Amniotic stem cell (primary cell): Measurements from ENCODE around the gene BRINP3.

Source experiments
- DNase-seq: peaks from one replicate; lab custom pipeline; 2025; lab: John Stamatoyannopoulos, UW

Gene BRINP3

DNA sequence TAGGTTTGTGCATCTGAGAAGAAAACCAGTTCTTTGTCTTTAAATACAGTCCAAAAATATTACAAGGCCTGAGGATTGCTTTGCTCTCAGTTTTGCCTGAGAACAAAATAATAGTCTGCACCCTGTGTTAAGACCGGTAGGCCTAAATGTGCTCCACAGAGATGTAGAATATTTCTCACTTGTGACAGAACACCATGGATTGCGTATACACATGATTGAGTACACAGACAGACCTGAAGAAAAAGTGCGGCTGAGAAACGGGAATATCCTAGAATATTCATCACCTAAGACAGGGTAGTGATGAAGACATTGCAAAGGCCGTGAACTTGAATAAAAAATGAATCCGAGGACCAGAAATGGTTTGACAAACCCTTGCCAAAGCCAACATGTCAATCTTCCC lies 155.4 kb downstream of the BRINP3 start:
- DNase-seq = no peak

DNA sequence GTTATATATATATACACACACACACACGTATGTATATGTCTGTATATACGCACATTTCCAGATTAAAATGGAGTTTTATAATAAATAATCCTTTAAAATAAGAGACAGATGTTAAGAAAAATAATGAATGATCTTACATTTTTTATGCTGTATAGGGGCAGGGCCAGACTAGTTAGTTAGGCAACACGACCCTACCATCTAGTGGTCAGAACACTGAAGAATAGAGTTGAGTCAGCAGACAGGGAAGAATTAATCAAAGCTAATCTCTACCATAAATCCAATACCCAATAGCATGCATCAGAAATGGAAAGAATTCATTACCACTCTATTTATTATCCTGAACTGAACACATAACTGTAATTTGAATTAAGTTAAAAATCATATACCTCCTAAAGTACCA lies 156.7 kb downstream of the BRINP3 start:
- peak; percentile 43 for DNase-seq

DNA sequence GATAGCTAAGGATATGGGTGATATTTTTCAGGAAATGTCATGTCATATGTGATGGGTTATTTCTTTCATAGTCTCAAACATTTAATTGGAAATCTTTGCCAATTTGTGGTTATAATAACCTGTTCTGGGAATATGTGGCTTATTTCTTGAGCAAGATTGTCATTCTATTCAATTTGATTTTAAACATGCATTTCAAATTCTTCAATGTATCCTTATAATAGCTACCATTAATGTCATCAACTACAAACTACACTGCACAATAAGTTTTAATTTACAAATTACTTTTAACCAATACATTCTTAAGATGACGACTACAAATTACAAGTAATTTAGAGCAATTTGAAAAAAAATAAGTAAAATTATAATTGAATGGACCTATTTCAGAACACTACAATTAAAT lies 164.9 kb downstream of the BRINP3 start:
- no peak for DNase-seq

DNA sequence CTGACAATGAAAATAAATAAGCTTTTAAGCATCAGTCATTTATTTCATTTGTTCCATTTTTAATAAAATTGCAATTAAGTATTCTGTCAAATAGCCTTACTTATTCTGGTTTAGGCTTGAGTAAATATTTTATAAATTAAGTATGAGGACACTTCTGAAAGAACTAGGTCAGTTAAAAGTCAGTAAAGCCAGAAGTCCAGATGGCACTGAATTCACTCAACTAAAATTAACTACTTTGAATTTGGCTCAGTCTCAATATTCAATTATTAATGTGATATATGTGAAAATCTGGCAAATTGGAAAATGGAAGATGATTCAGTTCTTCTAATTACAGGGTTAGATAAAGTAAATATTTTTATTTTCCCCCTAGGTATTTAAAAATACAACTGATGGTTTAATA lies 174.2 kb downstream of the BRINP3 start:
- DNase-seq = no peak

DNA sequence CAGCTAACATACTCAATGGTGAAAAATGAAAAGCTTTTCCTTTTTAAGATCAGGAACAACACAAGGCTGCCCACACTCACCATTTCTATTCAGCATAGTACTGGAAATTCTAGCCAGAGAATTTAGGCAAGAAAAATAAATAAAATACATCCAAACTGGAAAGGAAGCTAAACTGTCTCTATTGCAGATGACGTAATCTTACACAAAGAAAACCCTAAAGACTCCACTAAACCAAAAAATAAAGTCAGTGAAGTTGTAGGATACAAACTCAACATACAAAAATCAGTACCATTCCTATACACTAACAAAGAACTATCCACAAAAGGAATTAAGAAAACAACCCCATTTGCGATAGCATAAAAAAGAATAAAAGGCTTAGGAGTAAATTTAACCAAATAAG lies 181.2 kb downstream of the BRINP3 start:
- no peak for DNase-seq

DNA sequence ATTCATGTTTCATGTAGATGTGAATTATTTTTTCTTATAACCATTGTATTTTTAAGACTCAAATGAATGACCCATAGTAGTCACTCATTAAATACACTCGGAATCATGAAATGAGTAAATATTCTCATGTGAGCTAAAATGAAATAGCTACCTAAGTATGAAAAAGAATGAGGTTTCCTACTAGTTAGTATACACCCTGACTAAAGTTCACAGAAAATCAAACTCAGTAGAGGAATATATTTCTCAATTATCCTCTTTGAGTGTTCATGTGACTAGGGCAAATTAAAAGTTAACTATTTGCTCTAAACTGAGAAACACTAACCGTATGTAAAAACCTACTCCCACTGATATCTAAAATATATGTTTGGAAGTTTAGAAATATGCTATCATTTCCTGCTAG lies 187.8 kb downstream of the BRINP3 start:
- DNase-seq = no peak

DNA sequence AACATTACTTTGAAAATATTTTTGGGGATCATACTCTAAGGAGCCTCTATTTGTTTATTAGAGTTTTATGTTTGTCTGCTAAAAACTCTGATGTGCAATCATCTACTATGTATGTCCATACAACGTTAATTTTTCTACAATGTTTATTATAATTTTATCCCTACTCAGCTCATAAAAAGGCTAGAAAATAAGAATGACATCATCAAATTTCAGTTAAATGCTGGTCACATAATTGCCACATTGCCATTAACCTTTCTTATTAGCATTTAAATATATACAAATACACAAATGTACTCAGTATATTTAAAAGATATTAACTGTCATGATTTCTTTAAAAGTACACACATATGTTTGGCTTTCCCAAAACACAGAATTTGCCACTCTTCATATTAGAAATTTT lies 191.6 kb downstream of the BRINP3 start:
- DNase-seq = no peak

DNA sequence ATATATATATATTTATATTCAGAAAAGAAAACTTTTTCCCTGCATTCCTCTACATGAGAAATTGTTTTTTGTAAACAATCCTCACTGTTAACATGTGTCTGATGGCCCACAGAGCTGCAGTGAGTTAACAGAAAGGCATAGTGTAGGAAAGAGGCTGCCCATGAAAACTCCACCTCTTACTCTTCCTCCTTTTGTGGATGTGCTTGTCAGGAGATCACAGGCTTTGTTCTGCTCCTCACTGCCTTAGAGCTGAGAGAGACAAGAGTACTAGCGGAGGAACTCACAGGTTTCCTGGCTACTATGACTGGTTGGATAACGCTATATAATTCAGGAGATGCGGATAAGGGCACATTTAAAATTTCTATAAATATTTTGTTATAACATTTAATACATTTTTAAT lies 200.6 kb downstream of the BRINP3 start:
- no peak for DNase-seq

DNA sequence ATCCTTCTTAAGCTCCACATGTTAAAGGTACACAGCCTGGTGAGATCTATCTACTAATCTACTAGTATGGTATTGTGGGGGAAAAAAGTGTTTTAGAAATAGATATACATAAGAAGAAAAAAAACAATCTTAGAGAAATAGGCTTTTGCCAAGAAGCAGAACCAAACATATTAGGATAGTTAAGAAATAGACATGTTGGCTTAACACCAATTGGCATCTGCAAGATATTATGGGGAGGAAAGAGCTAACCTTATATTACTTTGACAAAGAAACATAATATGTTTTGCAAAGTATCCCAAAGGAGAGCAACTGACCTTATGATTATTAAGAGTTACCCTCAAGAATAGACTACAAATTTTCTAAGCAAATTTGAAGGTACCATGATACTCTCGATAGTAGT lies 202.9 kb downstream of the BRINP3 start:
- no peak for DNase-seq

DNA sequence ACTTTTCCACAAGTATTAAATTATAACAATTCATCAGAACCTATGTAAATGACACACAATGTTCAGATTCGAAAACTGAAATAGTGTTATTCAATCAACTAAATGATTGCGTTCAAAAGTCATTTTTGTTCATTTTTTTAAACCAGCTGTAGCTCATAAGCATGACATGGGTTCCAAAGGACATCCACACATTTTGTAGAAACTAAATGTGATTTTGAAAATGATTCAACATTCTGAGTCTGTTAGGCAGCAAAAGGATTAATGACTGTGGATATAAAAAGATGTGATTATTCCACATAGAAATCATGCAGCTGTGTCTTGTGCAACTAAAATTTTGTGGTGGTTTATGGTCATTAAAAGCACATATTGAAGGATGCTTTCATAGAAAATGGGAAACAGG lies 204.5 kb downstream of the BRINP3 start:
- no peak for DNase-seq

DNA sequence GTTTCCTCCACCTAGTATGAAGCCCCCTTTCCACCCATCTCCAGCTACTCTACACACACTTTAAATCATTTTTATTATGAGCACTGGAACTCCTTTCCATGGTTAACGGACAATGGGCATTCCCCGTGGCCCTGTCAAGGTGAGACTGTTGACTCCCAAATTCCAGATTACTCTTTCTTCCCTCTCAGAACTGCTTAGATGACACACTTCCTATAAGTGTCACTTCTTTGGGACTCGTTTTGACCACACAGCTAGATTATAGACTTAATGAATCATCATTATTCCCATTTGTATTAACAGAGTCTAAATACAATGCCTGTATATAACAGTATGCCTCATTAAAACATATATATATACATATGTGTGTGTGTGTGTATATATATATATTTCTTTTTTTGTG lies 215.1 kb downstream of the BRINP3 start:
- no peak for DNase-seq

DNA sequence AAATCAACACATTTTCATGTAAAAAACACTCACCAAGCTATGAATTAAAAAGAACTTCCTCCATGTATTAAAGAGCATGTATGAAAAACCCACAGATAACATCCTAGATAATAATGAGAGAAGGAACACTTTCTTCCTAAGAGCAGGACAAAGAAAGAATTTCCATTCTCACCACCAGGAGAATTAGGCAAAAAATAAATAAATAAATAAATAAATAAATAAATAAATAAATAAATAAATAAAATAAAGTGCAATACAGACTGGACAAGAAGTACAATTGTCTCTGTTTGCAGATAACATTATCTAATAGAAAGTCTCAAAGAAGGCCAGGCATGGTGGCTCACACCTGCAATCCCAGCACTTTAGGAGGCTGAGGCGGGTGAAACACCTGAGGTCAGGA lies 218.2 kb downstream of the BRINP3 start:
- DNase-seq = no peak

DNA sequence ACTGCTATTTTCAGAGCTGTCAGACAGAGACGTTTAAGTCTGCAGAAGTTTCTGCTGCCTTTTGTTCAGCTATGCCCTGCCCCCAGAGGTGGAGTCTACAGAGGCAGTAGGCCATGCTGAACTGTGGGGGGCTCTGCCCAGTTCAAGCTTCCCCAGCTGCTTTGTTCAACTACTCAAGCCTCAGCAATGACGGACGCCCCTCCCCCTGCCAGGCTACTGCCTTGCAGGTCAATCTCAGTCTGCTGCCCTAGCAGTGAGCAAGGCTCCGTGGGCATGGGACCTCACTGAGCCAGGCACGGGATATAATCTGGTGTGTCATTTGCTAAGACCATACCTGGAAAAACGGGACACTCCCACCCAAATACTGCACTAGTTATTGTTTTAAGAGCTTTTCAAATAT lies 219.7 kb downstream of the BRINP3 start:
- no peak for DNase-seq

DNA sequence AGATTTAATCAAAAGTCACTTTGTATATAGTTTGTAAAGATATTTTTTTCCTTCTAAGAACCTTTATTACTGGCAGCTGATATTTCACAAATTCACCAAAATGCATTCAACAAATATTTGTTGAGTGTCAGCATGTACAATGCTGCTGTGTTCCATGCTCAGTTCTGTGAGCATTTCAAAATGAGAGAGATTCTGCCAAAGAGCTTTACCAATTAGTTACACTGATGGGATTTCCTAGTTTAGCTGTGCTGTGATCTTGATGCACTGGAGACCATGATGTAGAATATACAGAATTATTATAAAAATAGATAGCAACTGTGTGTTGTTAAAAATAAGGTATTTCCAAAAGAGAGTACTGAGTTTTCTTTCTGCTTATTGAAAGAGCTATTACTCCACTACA lies 225.6 kb downstream of the BRINP3 start:
- no peak for DNase-seq

DNA sequence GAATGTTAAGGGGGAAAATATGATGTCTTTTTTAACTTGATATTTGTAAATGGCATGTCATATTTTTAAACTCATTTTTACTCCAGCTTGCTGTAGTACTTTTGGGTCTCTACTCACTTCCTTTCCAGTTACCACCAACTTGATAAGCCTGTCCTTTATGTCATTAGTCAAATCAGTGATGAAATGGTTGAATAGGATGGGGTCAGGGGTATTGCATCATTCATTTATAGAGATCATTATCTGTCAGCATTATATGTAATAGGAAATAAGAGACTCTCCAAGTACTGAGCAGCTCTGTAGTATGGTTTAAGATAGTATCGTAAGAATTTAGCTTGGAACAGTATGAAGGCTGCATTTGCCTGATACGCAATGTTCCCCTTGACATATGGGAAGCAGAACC lies 227.3 kb downstream of the BRINP3 start:
- no peak for DNase-seq

DNA sequence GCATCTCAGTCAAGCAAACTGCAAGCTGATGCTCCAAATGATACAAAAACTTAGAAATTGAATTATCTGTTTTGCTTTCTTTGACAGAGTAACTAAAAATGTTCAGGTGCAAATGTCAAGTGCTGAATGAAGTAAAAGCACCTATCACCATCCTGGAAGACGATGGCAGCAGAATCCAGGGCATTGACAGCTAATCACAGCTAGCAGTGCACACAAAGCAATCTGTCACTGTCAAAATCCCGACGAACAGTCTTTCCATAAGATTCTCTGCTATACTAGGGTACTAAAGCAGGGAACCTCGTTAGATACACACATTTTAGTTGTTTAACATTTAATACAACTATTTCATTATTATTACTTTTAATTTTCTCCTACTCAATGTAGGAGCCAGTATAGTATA lies 233.3 kb downstream of the BRINP3 start:
- no peak for DNase-seq

DNA sequence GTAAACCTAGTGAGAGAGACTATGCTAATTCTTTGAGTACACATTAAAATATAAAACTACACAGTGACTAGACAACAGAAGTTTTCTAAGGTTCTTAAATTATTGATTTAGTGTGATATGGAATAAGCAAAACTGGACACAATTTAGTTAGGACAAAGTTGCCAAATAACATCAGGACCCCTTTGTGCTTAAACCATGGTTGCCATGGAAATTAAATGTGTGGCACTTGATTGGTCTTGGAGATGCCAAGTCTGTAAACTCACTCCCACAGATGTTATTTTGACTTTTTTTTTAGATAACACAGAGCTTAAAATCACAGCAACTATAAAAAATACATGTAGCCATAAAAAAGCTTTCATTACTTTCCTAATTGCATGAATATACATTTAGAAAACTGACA lies 234.6 kb downstream of the BRINP3 start:
- DNase-seq = no peak

DNA sequence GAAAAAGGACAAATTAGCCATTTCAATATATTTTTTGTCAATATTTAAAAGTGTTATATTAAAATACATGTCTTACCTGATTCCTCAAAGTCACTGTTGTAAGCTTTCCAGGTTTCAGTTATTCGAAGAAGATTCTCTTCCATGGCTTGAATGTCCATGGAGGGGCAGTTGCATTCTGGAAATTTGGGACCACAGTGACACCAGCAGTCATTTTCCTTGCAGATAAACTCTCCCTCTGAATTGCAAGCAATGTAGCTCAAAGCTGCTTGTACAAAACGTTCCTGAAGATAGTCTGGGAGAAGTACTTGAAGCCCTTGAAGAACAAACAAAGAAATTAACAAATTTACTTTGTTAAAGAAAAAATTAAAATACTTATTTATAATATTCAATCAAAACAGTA lies 251.7 kb downstream of the BRINP3 start:
- no peak for DNase-seq

DNA sequence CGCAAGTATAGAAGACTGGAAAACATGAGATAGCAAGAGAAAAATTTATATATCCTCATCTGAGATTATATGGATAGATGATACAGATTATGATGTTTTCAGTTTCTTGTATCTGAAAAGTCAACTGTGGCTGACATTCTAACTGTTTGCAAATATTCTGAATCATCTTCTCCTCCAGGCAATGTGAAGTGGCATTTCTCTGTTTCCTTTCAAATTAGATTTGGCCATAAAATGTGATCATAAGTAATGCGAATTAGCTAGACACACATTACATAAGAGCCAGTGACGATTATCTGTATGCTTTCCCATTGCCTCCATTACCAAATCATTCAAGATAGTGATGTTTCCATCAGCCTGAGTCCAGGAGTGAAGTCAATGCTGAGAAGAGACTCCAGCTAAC lies 265.2 kb downstream of the BRINP3 start:
- no peak for DNase-seq

DNA sequence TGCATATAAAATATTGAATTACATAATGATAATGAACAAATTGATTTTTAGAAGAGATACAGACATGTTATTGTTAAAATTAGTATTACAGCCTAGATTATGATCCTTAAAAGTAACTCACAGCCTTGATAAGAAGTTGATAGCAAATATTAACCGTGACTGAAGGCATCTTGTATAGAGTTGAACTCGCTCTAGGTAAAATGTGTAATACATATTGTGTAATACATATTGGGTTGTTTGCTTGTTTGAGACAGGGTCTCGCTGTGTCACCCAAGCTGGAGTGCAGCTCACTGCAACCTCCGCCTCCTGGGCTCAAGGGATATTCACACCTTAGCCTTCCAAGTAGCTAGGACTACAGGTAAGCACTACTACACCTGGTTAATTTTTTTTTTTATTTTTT lies 269.9 kb downstream of the BRINP3 start:
- DNase-seq = no peak

DNA sequence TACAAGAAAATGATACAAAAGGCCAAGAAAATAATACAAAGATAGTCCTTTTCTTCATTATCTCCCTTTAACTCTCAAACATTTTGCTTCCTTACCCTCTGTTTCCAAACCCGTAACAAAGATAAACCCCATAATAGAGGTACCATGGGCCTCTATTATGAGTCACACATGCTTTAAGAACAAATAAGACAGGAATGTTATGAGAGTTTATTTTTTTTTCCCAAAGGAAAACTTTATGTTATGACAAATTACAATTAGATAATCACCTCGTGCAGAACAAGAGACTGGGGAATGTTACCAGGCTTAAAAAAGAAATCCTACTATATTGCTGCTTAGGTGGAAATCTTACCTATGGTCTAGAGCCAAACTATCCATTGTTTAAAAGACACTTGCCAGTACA lies 272.0 kb downstream of the BRINP3 start:
- peak; percentile 20 for DNase-seq

DNA sequence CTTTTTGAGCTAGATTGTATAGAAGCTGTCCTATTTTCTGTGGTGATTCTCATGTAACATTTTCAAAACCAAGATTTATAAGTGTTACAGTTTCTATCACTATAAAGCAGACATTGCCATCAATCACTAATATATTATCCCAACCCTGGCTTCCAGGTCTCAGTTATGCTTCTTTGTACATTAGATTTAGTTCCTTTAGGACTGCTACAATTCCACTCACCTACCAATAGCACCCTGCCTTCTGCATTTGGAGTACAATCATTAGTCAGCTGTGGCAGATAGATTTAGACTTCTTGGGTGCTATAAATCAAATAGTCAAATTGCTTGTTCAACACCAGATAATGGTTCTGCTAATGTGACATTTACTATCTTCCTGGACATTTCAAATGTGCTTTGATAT lies 281.6 kb downstream of the BRINP3 start:
- no peak for DNase-seq

DNA sequence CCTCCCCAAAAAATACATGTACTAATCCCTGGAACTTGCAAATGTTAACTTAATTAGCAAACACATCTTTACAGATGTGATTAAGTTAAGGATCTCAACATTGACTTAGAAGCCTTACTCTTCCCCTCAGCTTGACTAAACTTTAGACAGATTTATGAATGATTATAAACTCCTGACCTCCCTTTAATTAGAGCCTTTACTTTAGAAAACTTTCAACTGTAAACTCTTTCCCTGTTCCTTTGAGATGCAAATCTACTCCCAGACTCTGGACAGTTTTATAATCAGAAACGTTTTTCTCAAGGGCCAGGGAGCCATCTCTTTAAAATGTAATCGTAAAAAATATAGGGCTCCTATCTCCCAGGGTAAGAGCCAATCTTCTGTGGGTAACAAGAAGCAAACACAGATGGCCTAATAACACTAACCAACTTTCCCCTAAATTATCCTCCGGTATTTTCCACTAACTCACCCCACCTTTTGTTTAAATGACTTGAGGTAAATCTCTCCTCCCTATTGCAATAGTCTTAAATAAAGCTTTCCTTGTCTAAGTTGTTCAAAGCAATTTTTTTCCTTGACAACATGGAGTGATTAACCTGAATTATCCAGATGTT lies 284.1 kb downstream of the BRINP3 start:
- DNase-seq = no peak

DNA sequence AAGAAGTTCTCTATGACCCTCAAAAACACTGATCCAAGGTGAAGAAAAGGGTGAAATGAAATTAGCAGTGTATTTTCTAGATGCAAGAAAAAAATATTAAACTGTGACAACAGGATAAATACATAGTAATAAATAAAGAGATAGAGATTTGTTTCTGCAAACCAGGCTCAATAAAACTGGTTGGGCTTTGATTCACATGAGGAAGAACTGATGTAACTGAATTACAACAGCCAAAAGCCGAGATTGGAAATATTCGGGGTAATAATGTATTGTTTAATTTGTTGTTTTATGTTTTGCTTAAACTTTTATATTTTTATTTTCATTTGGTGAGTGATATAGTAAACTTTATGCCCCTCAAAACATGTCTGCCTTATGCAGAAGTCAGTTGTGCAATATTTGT lies 285.0 kb downstream of the BRINP3 start:
- DNase-seq = no peak

DNA sequence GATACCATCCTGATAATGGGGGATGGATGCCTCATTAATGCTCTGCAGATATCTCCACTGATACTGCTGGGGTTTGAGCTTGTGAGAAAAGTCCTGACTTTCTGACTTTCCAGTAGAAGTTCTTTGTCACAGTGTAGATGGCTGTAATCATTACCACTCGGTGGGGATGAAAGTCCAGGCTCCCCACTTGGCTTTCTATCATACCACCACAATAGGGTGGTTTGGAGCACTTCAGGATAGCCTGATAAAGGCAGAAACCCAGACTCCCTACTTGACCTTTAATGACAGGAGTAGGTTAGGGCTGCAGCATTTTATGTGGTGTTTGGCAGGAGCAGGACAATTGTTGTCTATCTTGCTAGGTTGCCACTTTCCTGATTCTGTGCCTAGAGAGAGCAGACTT lies 294.1 kb downstream of the BRINP3 start:
- no peak for DNase-seq
